Myocyte (in vitro differentiated cells): ENCODE results near the gene TPCN2. TPM values are rescaled to one million over a fixed set of nuclear protein-coding genes. Genes with fewer than 3 reads are reported as not detected.

Experiments
- DNase-seq: peaks from one replicate; pipeline ENCODE4 v3.0.0-alpha.2; 2012; ENCODE audit warnings: low read depth
- total RNA-seq: library from RNA; depleted of rRNA; stranded (reverse); fragments of >200 nt; gene quantifications from 2 replicates; pipeline ENCODE4 v1.2.3, GENCODE V29; 2014

The TPCN2 gene
- total RNA-seq, 1 donor from 2014 or later, result 1.8 TPM

DNA sequence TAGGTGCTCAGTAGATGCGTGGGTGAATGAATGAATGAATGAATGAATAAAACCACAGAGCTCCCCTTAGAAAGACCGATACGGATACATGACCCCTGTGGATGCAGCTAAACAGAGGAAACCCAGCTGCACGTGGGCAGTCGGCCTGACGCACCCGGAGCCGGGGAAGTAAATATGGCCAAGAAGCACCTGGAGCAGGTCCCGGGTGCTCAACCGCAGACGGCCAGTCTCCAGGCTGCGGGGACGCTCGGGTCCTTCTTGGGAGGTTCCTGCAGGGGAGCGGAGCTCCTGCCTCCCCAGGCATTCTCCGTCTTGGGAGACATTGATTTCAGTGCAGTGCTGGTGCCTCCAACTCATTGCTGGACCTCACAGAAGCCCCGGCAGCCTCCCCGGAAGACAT, 11.7 kb upstream of the TPCN2 start:
- no peak for DNase-seq

DNA sequence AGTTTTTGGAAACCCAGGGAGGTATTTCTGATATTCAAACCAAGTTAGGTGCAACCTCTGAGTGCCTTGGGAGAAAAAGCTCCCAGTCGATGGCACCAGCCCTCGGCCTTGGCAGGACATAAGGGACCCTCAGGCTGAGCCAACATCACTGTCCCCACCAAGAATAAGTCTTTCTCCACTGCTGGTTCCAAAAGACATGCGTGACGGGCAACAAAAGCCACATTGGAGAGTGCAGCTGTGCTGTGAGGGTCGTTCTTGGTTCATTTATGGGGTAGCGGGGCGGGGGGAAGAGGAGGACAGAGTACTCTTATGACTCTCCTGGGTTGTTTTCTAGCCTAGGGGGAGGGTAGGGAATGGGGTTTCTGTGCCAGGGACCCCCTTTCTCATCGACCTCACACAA, 11.2 kb upstream of the TPCN2 start:
- no peak for DNase-seq

DNA sequence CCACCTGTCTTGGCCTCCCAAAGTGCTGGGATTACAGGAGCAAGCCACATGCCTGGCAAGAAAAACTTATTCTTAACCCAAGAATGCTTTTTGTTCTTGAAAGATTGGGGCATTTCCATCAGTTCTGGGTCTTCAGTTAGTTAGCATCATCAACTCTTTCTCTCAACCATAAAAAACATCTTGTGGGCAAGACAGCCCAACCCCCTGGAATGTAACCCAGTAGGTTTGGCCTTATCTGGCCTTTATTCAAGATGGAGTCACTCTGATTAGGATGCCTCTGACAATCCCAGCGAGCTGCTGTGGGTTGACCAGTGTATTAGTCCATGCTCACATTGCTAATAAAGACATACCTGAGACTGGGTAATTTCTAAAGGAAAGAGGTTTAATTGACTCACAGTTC, 9.2 kb upstream of the TPCN2 start:
- DNase-seq, result no peak

DNA sequence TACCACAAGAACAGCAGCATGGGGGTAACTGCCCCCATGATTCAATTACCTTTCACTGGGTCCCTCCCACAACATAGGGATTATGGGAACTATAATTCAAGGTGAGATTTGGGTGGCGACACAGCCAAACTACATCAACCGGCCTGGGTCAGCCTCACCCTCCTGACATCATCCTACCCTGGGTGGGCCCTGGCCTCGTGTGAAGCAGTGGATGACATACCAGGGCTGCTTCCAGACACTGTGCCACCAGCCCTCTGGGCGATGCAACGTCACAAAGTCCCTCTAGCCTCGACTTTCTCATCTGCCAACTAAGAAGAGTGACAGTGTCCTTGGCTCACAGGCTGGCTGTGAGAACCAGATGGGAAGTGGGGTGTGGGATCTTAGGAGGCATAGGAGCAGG, 8.7 kb upstream of the TPCN2 start:
- no peak for DNase-seq

DNA sequence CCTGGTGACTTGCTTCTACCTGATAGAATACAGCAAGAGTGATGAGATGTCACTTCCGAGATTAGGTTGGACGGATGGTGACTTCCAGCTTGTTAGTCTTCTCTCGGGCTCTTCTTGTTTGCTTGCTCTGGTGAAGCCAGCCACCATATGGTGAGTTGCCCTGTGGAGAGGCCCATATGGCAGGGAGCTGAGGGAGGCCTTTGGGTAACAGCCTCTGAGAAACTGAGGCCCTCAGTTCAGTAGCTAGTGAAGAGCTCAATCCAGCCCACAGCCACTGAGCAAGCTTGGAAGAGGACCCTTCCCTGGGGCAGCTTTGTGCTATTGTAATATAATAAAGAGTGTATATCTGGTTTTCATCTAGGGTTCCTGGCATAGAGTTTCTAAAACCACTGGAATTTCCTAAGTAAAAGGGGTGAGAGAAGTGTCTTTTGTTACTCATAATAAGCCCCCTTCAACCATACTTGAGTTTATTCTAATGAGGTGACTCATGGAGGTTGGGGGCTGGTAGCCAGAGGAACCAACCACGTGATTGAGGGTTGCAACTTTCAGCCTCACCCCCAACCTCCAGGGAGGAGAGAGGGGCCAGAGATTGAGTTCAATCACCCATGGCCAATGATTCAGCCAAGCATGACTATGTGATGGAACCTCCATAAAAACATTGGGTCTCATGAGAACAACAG, 8.0 kb upstream of the TPCN2 start:
- DNase-seq, result no peak

DNA sequence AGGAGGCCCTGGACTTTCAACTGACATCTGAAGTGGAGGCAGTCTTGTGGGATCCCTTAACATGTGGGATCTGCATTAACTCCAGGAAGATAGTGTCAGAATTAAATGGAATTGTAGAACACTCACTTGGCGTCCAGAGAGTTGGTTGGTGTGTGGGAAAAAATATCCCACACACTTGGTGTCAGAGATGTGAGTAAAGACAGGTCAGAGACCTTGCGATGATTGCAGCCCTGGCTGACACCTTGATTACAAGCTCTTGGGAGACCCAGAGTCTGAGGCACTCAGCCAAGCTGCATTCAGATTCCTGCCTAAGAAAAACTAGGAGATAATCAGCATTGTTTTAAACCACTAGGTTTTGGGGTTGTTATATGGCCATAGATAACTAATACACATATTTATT, 7.2 kb upstream of the TPCN2 start:
- DNase-seq, result no peak

DNA sequence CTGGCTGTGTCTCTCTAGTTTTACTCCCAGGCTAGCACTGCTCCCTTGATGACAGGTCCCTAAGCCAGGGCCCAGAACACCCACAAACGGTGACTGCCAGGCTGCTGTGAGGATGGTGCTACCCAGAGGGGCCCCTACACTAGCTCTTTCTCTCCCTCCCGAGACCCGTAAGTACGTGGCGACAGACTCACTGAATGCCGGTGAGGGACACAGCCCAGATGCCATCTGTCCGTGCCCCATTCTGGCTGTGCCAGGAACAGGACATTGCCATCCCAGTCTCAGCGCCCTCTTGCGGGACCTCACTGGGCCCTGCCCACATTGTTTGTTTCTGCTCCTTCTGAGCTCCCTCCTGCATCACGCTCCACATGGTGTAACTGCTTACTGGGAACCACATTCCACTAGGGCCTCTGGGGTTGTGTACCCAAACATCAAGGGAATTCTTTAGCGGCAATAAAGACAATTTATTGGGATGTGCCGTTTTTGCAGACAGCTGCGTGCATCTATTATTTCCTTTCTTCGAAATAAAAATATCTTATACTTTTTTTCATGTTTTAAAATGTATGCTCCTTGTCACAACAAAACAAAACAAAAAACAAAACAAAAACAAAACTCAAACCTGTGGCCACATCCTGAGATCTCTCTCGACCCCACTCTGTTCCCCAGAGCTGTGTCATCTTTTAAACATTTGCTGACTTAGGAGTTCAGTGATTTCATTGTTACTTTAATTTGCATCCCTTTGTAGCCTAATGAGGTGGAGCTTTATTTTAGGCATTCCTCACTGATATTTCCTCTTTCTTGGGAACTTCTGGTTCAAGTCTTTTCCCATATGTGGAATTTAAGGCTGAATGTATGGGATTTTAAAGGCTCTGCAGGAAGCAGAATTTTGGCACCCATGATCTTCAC, 4.4 kb upstream of the TPCN2 start:
- peak; percentile 85 for DNase-seq

DNA sequence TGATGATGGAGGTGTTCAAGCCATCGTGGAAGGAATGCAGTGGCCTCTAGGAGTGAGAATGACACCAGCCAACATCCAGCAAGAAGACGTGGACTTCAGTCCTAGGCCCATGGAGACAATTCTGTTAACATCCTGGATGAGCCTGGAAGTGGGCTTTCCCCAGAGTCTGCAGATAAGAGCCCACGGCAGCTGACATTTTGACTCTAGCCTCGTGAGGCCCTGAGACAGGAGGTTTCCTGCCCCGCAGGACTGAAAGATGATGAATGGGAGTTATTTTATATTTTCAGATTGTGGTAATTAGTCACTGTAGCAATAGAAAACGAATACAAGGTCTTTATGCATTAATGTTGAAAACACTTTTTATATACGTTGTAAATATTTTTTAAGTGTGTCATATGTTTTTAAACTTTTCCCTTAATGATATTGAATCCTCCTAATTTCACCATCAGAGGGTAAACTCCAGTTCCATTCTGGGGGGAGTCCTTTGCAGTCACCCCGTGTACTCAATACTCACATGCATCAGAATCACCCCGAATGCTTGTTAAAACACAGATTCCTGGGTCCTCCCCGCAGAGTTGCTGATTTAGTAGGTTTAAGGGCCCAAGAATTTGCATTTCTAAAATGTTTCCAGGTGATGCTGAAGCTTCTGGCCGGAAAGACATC, 570 bp upstream of the TPCN2 start:
- no peak for DNase-seq

DNA sequence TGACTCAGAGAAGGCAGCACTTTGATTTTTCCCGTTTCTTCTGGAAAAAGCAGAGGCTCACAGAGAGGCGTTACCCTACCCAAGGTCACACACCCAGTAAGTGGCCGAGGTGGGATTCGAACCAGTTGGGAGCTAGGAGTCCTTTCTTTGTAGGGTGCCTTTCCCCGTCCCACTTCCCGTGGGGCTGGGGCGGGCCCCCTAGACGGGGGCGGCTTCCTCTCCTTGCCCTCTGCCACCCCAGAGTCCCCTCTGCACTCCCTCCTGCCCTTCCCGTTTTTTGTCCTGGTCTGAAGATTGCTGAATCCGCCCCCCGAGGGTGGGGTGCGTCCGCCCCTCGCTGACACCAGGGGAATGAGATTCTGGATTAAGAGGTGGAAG, 747 bp downstream of the TPCN2 start:
- DNase-seq, result no peak

DNA sequence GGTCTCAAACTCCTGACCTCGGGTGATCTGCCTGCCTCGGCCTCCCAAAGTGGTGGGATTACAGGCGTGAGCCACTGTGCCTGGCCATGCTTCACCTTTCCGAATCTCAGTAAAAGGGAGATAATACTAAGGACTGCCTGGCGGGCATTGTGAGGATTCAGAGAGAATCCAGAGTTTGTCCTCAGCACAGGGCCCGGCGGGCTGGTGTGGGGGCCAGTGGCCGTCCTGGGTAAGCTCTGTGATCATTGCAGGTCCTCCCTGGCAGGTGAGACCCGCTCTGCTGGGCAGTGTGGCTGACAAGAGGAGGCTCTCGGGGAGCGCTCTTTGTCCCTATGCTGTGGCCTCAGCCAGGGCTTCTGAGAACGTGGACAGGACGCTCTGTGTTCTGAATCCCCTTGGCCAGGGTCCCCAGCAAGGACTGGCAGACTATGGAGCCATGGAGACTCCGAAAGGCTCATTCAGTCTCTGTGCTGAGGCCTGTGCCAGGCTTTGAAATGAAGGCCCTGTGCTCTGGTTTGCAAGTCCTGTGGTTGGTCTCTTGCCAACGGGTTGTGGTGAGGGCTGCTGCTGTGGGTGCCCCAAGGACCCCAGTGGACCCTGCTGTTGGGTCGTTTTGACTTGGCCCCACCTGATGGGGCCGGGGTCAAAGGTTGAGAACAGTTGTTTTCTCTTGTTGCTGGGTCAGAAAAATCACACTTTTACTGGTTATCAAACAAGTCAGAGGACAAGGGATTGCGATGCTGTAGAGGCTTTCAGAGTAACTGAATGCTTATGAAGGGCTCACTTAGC, 2.1 kb downstream of the TPCN2 start:
- DNase-seq, result no peak

DNA sequence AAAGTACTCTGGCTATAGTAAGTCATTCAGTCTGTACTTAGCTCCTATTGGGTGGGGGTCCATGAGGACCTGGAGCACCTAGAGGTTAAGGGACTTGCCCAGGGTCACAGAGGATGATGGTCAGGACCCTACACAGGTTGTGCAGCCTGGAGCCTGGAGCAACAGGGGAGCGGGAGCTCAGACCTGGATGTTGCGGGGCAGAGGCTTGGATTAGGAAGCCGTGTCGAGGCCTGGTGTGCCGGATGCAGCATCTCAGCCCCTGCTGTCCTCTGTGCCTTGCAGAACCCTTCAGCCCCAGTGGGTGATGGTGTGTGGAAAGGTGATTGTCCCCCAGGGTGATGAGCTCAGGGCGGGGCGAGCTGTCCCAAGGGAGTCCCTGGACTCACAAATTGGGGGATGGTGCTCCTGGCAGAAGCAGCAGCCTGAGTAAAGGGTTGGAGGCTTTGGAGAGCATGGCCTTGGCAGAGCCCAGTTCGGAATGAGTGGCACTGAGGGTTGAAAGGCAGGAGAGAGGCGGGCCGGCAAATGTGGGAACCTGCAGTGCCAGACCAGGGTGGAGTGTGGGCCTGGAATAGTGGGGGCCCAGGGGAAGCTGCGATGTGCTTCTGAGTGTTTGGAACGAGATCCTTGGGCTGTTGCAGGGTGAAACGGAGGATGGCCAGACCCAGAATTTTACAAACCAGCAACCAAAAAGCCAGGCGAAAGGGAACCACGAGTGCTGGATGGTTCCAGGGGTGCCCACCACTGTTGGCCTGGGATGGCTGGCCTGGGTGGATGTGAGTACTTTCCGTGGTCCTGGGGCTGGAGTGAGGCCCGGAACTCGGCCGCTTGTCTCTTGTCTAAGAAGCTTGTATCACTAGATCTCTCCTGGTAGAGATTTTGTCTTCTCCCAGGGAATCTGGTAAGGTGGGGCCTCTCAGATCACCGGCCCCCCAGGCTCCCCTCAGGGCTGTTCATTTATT, 2.9 kb downstream of the TPCN2 start:
- DNase-seq, result no peak

DNA sequence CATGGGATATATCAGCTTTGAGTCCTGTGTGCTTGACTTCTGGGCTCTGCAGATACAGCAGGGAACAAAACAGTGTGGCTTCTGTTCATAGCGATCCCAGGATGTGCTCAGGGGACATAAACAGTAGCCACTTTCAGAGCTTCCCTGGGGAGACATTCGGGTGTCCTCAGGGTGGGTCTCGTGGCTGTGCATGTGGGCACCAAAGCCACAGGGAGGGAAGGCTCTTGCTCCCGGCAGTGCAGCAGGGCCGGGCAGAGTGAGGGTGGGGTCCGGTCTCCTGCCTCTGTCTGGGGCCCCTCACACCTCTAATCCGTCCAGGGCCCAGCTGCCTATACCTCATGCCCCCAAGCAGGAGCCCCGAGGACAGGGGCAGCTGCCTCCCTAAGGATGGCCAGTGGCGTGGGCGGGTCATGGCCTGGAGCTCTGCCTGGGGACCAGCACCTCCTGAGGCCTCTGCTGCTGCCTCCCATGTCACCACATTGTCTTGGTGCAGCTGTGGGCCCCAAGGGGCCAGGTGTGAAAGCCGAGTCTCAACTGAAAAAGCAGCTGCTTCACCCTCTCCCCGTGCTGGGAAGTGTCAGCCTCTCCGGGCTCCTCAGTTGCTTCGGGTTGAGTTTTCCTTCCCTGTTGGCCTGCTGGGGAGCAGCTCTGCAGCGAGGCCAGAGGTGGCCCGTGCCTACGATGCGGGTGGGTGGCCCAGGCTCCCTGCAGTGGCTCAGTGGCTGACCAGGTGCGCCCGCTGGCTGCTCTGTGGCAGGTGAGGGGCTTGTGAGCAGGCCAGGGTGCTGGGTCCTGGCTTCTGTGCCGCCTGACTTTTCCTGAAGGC, 3.8 kb downstream of the TPCN2 start:
- DNase-seq, result peak; percentile 29

DNA sequence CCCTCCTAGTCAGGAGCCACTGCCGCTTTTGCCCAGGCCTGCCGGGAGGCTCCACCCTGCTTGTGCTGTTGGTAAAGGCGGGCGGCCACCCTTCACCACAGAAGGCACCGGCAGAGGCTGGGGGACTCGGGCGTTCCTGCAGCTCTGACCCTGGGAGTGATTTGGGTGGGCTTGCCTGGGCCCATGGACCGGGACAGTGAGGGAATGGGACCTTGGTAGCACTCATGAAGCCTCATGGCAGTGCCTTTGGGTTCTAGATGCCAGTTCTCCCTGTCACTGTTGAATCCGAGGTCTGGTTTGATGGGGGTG, 4.4 kb downstream of the TPCN2 start:
- no peak for DNase-seq

DNA sequence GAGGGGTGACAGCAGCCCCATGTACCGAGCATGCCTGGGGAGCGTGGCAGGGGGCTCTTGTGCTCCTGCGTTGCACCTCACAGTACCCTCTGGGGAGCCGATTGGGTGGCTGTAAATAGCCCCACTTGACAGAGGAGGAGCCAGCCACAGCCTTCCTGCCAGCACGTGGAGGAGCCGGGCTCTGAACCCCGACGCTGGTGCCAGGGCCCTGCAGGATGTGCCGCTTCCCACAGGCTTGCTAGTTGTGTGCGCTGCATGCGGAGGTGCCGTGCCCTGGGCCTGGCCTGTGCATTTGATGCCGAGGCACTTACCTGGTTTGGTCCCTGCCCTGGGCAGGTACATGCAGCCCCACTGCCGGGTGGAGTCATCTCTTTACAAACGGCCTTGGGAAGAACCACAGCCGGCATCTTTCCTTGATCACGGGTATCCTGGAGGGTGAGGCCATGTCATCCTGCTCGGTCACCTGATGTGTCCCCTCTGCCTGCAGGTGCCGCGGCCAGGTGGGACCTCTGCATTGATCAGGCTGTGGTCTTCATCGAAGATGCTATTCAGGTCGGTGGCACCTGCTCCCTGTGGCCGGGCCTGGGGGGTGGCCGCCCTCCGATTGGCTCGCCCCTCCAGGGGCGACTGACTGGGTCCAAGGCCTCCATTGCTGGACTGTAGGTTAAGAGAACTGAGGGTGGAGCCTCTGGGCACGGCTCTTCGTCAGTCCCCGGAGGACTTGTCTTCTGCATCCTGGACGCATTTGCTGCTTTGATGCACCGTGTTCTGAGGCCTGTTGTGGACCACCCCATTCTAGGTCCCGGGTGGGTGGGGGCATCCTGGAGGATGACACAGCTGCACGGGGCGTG, 5.0 kb downstream of the TPCN2 start:
- no peak for DNase-seq

DNA sequence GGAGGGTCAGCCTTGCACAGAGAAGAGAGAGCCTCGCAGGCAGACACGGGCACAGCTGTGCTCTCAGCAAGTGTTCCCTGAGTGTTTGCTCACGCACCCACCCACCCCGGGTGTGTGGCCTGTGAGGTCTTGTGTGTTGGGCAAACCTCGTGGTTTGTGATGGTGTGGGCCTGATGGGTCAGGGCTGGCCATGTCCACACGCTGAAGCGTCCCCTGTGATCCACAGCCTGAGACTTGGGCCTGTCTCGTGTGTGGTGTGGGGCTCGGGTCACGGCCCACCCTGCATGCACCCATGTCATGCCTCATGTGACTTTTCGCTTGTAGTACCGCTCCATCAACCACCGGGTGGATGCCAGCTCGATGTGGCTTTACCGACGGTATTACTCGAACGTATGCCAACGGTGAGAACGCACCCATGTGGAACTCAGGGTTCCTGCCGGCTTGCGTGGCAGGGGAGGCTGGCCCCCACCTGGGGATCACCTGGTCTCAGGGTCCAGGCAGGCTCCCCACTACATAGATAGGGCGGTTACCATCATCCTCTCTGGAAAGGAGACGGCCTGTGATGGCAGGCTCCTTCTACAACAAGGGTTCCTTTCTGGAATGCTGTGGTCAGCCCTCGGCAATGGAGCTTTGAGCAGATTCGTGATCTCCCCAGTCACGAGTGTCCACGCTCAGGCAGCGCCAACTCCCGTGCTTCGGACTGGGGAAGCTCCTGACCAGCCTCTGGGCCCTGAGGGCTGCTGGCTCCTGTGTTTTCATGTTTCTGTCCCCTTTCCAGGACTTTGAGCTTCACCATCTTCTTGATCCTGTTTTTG, 5.9 kb downstream of the TPCN2 start:
- DNase-seq, result peak; percentile 29

DNA sequence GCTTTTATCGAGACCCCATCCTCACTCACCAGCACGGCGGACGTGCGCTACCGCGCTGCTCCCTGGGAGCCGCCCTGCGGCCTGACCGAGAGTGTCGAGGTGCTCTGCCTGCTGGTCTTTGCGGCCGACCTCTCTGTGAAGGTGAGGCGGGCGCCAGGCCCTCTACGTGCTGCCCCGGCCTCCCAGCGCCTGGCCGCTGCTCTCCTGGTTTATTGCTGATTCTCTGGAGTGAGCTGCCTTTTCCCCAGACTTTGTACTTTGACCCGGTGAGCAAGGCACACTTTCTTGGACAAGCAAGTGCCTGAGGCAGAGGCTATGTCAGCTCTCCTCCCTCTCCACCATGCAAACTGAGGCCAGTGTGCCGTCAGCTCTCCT, 6.5 kb downstream of the TPCN2 start:
- DNase-seq, result no peak

DNA sequence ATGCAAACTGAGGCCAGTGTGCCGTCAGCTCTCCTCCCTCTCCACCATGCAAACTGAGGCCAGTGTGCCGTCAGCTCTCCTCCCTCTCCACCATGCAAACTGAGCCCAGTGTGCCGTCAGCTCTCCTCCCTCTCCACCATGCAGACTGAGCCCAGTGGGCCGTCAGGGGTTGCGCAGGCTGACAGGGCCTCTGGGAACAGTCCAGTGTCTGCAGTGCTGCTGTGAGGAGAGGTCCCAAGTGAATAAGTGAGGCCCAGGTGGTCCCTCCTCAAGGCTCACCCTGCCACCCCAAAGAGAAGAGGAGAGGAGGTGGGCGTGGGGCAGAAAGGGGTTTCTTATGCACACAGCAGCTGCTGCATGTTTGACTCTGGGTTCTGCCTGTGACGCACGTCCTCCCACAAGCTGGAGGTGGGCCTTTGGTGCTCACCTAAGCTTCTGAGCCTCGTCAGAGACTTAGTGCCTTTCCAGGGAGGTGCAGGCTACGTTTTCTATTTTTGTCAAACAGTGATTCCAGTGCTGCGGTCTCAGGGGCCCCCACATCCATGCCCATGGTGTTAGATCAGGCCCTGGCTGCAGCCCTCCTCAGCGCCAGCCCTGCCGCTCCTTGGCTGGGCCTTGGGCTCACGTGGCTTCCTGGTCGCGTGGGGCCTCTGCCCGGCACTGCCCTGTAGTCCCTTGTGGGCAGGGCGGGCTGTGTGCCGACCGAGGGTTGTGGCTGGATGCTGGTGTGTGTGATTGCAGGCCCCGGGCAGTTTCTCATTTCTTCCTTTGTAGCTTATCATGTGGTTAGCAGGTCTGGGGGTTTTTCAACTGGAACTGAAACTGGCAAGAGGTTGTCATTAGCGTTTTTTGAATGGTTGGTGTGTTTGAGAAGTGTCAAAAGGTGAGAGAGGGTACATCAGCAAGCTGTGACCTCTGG, 7.1 kb downstream of the TPCN2 start:
- no peak for DNase-seq
